GOT3 (cell line): ENCODE results near the gene APCDD1L.

Experiments used
- DNase-seq: peaks from one replicate; lab custom pipeline; 2025; ENCODE audit warnings: mixed read lengths; lab: John Stamatoyannopoulos, UW

Gene APCDD1L

GRCh38 chr20:58492074-58492718 lies 23.0 kb downstream of the APCDD1L start:
- DNase-seq, result no peak

DNA sequence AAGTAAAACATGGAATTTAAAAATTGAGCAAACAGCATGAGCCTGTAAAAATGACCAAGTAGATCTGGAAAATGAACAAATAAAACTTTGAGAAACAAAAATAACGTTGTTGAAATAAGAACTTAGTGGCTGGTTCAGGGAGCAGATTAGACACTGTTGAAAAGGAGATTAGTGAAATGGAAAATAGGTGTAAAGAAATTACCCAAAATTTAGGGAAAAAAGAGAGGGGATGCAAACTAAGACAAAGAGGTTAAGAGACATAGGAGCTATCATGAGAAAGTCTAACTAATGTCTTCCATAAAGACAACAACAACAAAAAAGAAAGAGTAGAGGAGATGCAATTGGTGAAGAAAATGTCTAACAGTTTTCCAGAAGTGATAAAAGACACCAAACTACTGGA lies 29.0 kb downstream of the APCDD1L start:
- DNase-seq, result no peak

DNA sequence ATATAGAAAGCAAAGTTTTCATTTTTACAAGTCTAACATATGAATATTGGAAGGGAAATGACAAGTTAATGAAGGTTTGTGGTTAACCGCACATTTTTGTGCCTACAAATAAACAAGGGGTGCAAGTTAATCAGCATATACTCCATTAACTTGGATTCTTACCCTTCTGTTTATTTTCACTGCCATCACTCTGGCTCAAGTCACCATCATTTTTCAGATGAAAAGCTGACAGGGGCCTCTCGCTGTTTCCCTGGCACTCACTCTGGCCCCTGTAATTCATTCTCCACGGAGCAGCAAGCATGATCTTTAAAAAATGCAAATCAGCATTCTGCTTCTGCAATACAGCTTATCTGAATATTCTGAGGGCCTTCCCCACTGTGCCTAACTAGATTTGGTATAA lies 29.8 kb downstream of the APCDD1L start:
- no peak for DNase-seq

DNA sequence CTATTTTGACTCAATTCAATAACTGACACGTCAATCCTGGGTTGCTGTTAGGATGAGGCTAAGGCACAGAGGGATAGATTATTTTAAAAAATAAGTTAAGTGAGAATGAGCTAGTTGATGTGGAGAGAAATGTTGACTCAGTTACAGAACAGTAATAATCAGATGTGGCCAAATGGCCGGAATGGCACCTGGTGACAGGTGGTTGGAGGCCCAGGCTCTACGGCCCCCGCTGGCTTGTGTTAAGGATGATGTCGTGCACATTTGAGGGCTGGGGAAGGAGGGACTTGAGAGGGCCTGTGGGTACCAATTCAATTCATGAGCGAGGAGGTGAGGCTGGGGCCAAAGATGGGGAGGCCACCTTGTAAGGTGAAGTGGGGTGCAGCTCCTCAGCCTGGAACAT lies 31.7 kb downstream of the APCDD1L start:
- DNase-seq, result no peak

GRCh38 chr20:58483051-58483450 lies 32.1 kb downstream of the APCDD1L start:
- no peak for DNase-seq

DNA sequence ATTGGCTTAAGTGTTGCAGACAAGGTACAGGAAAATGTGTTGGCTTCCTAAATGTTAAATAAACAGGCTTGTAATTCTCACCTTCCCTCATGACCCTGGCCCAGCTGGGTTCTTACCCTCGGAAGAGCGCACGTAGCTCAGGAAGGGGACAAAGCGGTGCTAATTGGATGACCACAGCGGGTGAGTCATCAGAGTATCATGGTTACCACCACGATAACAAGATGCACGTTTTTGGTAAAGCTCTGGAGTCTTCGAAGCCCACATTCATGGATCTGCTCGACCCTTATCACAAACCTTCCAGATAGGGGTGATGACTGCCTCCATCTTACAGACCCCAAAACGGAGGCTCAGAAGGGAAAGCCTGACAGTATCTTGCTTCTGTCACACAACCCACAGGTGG lies 32.8 kb downstream of the APCDD1L start:
- DNase-seq, result no peak

GRCh38 chr20:58481481-58482021 lies 33.6 kb downstream of the APCDD1L start:
- no peak for DNase-seq

DNA sequence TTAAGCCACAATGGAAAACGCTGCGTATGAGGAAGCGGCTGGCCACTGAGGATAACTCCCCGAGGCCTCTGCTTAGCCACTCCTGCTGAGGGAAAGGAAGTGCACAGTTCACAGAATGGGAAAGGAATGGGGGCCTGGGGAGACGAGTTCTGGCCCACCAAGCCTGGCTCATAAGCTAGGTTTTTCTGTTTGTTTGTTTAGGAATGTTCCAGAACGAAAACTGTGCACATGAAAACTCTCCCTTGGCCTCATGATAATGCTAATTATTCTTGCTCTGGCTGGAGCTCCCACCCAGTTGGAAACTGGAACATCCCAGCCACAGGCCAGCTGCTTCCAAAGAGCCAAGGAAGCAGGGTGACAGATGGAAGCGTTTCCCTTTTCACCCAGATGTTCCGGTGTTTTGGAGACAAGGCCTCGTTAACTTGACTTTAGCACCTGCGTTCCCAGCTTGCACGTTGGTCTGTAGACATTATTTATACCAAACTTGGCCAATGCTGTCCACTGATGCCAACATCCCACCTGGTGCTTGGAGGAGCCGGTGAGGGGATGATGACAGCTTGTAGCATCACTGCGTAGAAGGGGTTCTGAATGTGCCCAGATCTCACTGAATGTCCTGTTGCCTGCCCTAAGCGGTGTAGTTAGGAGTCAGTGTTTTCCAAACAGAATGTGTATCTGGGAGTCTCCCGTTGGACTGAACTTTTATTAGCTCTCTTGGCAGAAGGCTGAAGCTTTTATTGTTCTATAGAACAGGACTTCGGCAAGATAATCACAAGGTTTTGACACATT lies 34.5 kb downstream of the APCDD1L start:
- no peak for DNase-seq

GRCh38 chr20:58479726-58480440 lies 35.3 kb downstream of the APCDD1L start:
- DNase-seq, result no peak

GRCh38 chr20:58478141-58478805 lies 36.9 kb downstream of the APCDD1L start:
- DNase-seq, result no peak

- no peak for DNase-seq
Observed at GRCh38 chr20:58475466-58475865, 39.7 kb downstream of the APCDD1L start.

- no peak for DNase-seq
Observed at GRCh38 chr20:58473453-58474425, 41.5 kb downstream of the APCDD1L start.

- no peak for DNase-seq
Observed at GRCh38 chr20:58472273-58473018, 42.8 kb downstream of the APCDD1L start.

GRCh38 chr20:58471193-58472164 lies 43.7 kb downstream of the APCDD1L start:
- DNase-seq, result no peak

DNA sequence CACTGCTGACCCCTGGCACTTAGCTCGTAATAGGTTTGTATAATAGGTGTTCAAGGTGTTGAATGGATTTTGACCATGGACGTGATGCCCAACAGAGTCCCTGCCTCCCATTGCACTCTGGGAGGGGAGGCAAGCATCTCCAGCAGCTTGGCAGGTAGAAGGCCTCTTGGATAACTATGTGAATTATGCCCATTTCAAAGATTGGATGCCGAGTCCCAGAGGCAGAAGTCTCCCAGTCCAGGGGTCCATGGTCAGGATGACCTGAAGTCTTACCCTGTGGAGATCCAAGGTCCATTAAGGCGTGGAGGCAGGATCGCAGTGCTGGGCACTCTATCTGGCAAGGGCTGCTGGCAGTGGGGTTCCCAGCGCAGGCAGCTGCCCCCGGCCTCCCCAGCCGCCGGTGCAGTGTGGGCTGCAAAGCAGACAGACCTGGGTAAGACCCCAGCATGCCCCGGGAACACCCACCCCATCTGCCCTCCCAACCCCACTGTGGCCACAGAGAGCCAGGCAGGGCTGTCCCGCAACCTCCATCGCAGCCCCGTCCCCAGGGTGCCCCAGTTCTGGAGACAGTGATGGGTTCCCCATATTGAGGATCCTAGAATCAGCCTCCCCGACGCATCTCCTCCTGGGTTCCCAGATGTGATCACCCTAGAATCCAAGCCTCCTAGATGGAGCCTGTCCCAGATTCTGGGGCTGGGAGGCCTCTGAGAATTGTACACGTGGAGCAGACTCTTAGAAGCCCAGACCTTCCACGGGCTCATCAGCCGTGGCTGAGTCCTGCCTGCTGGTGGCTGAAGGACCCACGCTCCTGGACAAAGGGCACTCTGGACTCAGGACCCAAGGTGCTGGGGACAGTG lies 44.6 kb downstream of the APCDD1L start:
- DNase-seq, result no peak

DNA sequence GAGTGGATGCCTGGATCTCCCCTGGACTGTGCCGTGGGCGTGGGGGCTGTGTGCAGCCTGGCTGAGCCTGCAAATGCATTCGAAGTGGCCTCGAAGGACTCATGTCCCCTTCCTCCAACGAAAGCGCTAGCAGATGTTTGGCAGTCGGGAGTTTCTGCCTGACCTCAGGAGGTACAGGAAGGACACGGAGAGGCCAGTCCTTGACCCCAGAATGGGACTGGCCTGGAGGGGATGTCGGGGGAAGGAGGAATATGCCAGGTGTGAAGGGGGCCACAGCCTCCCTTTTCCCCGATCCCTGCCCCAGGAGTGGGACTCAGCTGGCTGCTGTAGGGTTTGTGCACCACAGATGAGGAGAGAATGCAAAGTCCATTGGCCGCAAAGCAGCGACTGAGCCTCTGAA lies 45.6 kb downstream of the APCDD1L start:
- DNase-seq, result no peak

DNA sequence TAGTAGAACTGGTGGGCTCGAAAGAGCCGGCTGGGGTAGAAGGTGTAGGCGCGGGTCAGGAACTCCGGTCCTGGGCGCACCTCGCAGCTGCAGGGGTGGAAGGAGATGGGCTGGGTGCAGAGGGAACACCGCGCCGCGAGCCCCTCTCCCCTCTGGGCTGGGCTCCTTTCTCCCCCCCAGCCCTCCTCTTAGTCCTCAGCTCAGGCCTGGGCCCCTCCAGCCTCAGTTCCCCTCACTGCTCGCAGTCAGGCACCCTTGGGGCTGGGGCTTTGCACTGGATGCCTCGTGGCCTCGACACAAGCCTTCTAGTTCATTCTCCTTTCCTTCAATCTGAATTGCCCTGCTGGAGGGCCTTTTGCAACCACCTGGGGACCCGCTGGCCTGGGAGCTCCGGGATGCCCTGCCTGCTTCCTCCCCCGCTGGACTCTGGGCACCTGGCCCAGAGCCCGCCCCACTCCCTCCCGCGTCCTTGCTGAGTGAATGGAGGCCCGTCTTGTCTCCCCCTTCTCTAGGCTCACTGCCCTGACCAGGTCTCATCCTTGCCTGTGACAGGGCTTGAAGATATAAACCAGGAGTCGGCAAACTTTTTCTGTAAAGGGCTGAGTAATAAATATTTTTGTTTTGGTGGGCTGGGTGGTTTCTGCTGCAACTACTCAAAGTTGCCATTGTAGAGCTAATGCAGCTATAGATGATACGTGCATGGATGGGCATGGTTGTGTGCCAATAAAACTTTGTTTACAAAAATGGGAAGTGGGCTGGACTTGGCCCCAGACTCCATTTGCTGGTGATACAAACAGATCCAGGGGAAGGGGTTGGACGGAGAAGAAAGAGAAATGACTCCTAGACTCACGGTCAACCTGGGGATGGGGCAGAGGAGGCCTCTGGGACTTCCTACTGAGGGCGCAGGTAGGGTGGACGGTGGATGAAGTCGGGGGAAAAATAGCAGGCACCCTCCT lies 47.3 kb downstream of the APCDD1L start:
- no peak for DNase-seq
